ENCODE data around the gene LEP. TPM values are rescaled to one million over a fixed set of nuclear protein-coding genes. Genes with fewer than 3 reads are reported as not detected.

Gene LEP
- total RNA-seq, 1 experiment from 2014 or later: not detected

DNA sequence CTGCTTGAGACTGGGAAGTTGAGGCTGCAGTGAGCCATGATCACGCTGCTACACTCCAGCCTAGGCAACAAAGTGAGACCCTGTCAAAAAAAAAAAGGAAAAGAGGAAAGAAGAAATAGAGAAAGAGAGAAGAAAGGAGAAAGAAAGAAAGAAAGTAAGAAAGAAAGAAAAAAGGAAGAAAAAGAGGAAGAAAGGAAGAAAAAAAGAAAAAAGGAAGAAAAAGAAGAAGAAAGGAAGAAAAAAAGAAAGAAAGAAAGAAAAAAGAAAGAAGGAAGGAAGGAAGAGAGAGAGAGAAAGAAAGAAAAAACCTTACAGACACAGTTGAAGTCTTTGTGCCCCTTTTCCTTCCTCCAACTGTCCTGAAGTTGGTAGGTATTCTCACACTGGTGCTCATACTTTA, 26.6 kb upstream of the LEP start:
- BruUV-seq (replicated peaks): no TSS peak
- intact Hi-C loops (cut with micrococcal nuclease; ENCODE audit: unreplicated experiment) (no loop called here), in situ Hi-C loops (cut with HindIII; ENCODE audit: low pct_unique_long_range_greater_than_20kb, low sequenced_read_pairs) (no loop called here)

DNA sequence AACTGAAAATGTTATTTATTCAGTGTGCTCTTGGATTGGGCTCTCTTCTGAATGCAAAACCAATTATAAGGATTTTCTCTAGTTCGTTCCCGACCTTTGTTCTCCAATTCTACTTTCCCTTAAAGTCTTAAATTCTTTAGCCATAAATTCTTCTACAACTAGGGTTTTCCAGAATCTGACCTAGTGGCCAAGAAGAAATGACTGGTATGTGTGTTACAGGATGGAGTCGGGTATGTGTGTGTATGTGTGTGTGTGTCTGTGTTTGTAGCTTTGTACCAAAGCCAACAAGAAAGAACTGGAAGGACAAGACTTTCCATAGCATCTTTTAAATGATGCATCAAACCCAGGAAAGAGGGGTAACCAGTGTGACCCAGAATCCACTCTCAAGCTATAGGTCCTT, 25.8 kb upstream of the LEP start:
- BruUV-seq (replicated peaks): no TSS peak
- no peak for DNase-seq (ENCODE audit: low read depth, low spot score)
- no peak for ATAC-seq
- ChIA-PET POLR2A (interaction anchor here (0.6 kb wide), 1 partner anchor 167 kb away, joined by 13 read pairs; no protein-coding TSS in a partner anchor), CTCF (no interaction called here)
- no peak for TF ChIP-seq SIN3A (IDR thresholded peaks at IDR 0.05; ENCODE audit: borderline replicate concordance, insufficient read depth, low read depth, low read length)
- TF ChIP-seq, protein P1, sequence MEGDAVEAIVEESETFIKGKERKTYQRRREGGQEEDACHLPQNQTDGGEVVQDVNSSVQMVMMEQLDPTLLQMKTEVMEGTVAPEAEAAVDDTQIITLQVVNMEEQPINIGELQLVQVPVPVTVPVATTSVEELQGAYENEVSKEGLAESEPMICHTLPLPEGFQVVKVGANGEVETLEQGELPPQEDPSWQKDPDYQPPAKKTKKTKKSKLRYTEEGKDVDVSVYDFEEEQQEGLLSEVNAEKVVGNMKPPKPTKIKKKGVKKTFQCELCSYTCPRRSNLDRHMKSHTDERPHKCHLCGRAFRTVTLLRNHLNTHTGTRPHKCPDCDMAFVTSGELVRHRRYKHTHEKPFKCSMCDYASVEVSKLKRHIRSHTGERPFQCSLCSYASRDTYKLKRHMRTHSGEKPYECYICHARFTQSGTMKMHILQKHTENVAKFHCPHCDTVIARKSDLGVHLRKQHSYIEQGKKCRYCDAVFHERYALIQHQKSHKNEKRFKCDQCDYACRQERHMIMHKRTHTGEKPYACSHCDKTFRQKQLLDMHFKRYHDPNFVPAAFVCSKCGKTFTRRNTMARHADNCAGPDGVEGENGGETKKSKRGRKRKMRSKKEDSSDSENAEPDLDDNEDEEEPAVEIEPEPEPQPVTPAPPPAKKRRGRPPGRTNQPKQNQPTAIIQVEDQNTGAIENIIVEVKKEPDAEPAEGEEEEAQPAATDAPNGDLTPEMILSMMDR (IDR thresholded peaks at IDR 0.05): no peak
- TF ChIP-seq, protein P2, sequence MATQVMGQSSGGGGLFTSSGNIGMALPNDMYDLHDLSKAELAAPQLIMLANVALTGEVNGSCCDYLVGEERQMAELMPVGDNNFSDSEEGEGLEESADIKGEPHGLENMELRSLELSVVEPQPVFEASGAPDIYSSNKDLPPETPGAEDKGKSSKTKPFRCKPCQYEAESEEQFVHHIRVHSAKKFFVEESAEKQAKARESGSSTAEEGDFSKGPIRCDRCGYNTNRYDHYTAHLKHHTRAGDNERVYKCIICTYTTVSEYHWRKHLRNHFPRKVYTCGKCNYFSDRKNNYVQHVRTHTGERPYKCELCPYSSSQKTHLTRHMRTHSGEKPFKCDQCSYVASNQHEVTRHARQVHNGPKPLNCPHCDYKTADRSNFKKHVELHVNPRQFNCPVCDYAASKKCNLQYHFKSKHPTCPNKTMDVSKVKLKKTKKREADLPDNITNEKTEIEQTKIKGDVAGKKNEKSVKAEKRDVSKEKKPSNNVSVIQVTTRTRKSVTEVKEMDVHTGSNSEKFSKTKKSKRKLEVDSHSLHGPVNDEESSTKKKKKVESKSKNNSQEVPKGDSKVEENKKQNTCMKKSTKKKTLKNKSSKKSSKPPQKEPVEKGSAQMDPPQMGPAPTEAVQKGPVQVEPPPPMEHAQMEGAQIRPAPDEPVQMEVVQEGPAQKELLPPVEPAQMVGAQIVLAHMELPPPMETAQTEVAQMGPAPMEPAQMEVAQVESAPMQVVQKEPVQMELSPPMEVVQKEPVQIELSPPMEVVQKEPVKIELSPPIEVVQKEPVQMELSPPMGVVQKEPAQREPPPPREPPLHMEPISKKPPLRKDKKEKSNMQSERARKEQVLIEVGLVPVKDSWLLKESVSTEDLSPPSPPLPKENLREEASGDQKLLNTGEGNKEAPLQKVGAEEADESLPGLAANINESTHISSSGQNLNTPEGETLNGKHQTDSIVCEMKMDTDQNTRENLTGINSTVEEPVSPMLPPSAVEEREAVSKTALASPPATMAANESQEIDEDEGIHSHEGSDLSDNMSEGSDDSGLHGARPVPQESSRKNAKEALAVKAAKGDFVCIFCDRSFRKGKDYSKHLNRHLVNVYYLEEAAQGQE (IDR thresholded peaks at IDR 0.05; ENCODE audit: insufficient read depth in 1 of 2, low read depth in 2 of 2, low read length in 1 of 2): no peak
- TF ChIP-seq TCF7L2 (IDR thresholded peaks at IDR 0.05; ENCODE audit: low read depth, low read length): no peak
- no peak for TF ChIP-seq POLR2AphosphoS5 (IDR thresholded peaks at IDR 0.05; ENCODE audit: low read depth, low read length)
- Histone ChIP-seq H3K4me3 (ENCODE audit: low read depth in 2 of 2, low read length in 2 of 2) (no peak overlapping the region), H3K36me3 (ENCODE audit: control insufficient read depth, insufficient read depth, low read length) (no peaks in the 10 kb centered on the region), H3K27ac (ENCODE audit: low read length) (no peak overlapping the region), H3K4me1 (ENCODE audit: control insufficient read depth, insufficient read depth, low read length) (no peaks in the 10 kb centered on the region), H3K9me3 (ENCODE audit: control insufficient read depth, insufficient read depth, low read depth, low read length) (no peaks in the 10 kb centered on the region), H3K27me3 (ENCODE audit: control insufficient read depth, insufficient read depth, low read length) (peaks cover 11% of the 10 kb centered on the region; the same call in 1 of the 2 replicates)
- intact Hi-C loops (cut with micrococcal nuclease; ENCODE audit: unreplicated experiment) (no loop called here), in situ Hi-C loops (cut with HindIII; ENCODE audit: low pct_unique_long_range_greater_than_20kb, low sequenced_read_pairs) (no loop called here)

More for the DNA sequence above, 26.6 kb upstream of the LEP start:
- POLR2A ChIA-PET: interaction anchor here (0.7 kb wide), 1 partner anchor 100 kb away, joined by 6 read pairs; no protein-coding TSS in a partner anchor
- no peaks in the 10 kb centered on the region; the same call in 1 of the 2 replicates for H3K4me1 ChIP-seq (ENCODE audit: control insufficient read depth, insufficient read depth, low read length)
- CTCF ChIA-PET: no interaction called here
- no peaks in the 10 kb centered on the region for H3K36me3 ChIP-seq (ENCODE audit: control insufficient read depth, insufficient read depth, low read length)
- peaks cover 6% of the 10 kb centered on the region; the same call in 1 of the 2 replicates for H3K27me3 ChIP-seq (ENCODE audit: control insufficient read depth, insufficient read depth, low read length)
- H3K9me3 ChIP-seq (ENCODE audit: control insufficient read depth, insufficient read depth, low read depth, low read length): no peaks in the 10 kb centered on the region
- TF ChIP-seq SIN3A (IDR thresholded peaks at IDR 0.05; ENCODE audit: borderline replicate concordance, insufficient read depth, low read depth, low read length): no peak
- DNase-seq (ENCODE audit: low read depth, low spot score) (no peak), ATAC-seq (no peak)
- H3K27ac ChIP-seq (ENCODE audit: low read length): no peak overlapping the region
- H3K4me3 ChIP-seq (ENCODE audit: low read depth in 2 of 2, low read length in 2 of 2): no peak overlapping the region

DNA sequence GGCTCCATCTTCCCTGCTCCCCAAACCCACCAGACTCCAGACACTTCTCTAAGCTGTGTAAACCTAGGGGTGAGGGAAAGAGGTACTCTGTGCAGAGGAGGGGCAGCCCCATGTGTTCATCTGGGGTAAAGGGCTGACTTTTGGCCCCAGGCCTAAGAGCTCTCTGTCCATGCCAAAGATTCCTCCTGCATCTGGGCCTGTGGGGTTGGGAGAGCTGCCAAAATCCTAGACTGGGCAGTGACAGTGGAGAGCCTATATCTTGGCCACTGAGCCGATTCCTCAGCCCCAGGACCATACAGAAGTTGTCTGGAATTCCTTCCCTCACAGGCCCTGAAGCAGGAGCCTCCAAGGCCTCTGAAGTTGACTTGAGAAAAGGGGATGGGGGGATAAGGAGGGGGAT, 25.3 kb upstream of the LEP start:
- no peak for ATAC-seq
- Histone ChIP-seq H3K9me3 (ENCODE audit: control insufficient read depth, insufficient read depth, low read depth, low read length) (no peaks in the 10 kb centered on the region), H3K4me1 (ENCODE audit: control insufficient read depth, insufficient read depth, low read length) (no peaks in the 10 kb centered on the region), H3K27me3 (ENCODE audit: control insufficient read depth, insufficient read depth, low read length) (peaks cover 14% of the 10 kb centered on the region; the same call in 1 of the 2 replicates), H3K36me3 (ENCODE audit: control insufficient read depth, insufficient read depth, low read length) (no peaks in the 10 kb centered on the region), H3K4me3 (ENCODE audit: low read depth in 2 of 2, low read length in 2 of 2) (no peak overlapping the region), H3K27ac (ENCODE audit: low read length) (no peak overlapping the region)
- no TSS peak for BruUV-seq (replicated peaks)
- DNase-seq (ENCODE audit: low read depth, low spot score): no peak
- ChIA-PET CTCF (no interaction called here), POLR2A (interaction anchor here (0.5 to 0.6 kb wide), 2 partner anchors 167 to 252 kb away, joined by 3 to 13 read pairs; no protein-coding TSS in a partner anchor)
- intact Hi-C loops (cut with micrococcal nuclease; ENCODE audit: unreplicated experiment) (no loop called here), in situ Hi-C loops (cut with HindIII; ENCODE audit: low pct_unique_long_range_greater_than_20kb, low sequenced_read_pairs) (no loop called here)
- TF ChIP-seq, protein P2 (IDR thresholded peaks at IDR 0.05; ENCODE audit: insufficient read depth in 1 of 2, low read depth in 2 of 2, low read length in 1 of 2): no peak
- TF ChIP-seq POLR2AphosphoS5 (IDR thresholded peaks at IDR 0.05; ENCODE audit: low read depth, low read length) (no peak), SIN3A (IDR thresholded peaks at IDR 0.05; ENCODE audit: borderline replicate concordance, insufficient read depth, low read depth, low read length) (no peak), TCF7L2 (IDR thresholded peaks at IDR 0.05; ENCODE audit: low read depth, low read length) (no peak)
- TF ChIP-seq, protein P1 (IDR thresholded peaks at IDR 0.05): no peak

All from Panc1 (cell line).